Stimulated activated CD4-positive, alpha-beta T cell treated with anti-CD3 and anti-CD28 coated beads, Interleukin-2, amount 100 ng/mL, for 48 hours (primary cell): ENCODE measurements around the gene DENND1A.

Experiments
- DNase-seq, 2 donors: peaks; one replicate each; pipeline ENCODE4 v3.0.0-alpha.2; 2020

The DENND1A gene

DNA sequence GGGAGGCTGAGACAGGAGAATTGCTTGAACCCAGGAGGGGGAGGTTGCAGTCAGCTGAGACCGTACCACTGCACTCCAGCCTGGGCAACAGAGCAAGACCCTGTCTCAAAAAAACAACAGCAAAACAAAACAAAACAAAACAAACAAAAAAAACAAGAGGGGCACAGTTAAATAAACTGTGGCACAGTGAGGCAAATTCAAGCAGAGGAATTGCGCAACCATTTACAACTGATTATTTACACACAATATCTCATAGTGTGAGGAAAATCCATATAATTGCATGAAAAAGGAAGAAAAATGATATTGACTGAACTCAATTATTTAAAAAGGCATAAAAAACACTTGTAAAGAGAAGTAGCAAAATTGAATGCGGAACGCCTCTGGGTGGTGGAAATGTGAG is 412.4 kb downstream of the DENND1A start:
- no peak for DNase-seq

DNA sequence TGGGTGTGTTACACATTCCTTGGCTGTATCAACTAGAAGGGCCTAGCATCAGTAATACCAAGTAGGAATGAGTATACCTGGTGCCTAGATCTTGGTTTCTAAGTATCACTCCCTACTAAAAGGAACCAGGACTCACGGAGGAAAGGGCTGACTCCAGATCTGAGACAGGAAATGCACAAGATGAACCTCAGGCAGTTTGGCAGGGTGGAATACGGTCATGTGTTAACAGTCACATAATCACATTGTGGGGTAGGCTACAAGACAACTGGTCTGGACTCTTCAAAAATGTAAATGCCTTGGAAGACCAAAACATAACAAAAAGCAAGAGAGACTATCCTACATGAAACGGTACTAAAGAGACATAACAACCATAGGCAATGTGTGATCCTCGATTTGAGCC is 415.2 kb downstream of the DENND1A start:
- no peak for DNase-seq

DNA sequence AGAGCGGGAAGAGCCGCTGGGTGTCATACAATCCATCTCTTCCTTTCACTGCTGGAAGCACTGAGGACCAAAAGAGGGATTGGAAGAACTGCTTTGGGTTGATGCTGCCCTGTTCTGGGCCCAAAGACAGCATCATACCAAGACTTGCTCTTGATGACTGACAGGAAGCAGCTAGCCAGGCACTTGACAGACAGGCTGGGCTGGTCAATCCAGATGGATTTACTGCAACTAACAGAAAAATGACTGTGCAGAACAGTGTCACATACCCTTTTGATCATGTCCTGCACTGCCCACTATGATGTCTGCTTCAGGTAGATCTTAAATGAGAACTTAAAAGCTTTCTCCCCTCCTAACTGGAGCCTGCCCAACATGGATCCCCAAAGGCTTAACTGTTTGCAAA is 416.4 kb downstream of the DENND1A start:
- DNase-seq: no peak

DNA sequence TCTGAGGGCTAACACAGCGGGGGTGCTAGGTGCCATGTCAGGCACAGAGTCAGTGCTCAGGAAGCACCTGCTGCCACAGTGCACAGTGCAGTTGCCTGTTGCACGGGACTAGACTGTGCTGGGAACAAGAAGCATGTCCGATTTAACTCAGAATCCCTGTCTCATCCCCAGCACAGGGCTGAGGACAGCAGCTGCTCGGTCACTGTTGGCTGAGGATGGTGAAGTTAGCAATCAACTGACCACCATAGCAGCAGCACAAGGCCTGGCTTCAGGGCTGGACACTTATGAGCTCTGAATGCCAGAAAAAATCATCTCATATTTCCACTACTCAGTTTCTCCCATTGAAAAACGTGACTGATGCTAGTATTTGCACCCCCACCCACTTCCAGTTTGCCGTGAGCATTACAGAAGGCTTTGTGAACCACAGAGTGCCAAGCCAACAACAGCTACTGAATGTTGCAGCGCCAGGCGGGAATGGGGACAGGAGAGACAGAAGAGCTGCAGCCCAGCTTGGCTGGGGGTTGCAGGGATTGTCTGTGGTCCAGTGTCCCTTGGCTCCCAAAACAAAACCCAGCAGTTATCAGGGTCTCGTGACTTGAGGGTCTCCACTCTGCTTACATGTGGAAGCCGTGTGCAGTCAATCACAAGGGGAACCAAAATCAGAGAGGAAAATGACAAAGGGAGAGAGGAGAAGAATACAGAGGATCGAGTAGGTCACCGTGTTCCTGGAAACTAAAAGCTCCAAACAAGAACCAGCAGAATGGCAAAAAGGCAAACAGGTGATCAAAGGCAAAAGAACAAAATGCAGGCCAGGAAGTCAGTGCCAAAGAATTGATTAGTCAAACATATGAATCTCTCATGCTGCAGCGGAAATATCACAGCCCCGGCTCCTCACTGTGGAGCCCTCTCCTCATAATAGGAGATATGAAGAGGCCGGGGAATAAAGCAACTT is 418.3 kb downstream of the DENND1A start:
- no peak for DNase-seq

GRCh38 chr9:123509646-123510045 is 420.3 kb downstream of the DENND1A start:
- no peak for DNase-seq

DNA sequence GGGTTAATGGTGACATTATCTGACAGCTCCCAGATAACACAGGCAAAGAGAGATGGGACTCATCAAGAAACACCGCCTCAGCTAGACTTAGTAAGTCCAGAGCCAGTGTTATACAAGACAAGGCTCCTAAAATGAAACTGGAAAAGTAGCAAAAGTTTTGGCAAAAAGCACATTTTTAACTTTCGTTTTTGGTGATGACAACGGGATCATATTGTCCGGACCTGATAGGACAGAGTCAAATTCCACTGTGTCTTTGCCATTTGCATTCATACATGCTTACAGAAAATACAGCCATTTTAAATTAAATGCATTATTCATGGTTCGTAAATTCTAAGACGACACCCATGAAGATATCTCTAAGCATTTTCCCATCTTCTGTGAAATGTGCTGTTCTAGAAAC is 421.9 kb downstream of the DENND1A start:
- DNase-seq: no peak

DNA sequence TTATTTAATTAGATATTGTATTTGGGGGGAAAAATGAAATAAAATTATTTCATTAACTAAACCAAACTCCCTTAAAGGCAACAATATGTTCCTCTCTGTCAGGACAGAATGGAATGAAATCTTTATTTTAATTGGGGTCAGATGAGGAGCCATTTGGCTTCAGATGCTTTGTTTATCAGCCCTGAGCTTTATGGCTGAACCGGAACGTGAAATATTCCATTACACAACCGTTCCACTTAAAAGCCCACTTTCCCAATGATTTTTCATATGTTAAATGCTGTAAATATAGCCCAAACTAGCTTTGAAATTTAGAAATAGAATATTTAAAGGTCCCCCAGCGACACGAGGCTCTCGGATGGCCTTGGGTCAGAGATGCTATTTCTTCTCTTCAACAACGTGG is 424.4 kb downstream of the DENND1A start:
- no peak for DNase-seq

DNA sequence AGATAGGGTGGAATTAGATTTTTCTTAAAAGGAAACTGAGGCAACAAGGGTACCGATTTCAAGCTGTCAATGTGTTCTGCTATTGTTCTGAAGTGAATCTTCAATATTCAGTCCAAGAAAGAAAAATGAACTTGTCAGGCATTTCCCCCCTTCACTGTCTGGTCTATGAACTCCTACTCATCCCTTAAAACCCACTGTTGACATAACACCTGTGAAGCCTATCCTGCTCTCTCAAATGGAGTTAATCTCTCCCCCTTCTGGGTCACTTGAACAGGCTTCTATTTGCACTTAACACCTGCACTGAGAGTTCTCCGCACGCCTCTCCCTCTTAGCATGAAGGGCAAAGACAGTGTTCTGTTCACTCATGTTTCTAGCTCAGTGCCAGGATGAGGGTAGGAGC is 429.6 kb downstream of the DENND1A start:
- no peak for DNase-seq

DNA sequence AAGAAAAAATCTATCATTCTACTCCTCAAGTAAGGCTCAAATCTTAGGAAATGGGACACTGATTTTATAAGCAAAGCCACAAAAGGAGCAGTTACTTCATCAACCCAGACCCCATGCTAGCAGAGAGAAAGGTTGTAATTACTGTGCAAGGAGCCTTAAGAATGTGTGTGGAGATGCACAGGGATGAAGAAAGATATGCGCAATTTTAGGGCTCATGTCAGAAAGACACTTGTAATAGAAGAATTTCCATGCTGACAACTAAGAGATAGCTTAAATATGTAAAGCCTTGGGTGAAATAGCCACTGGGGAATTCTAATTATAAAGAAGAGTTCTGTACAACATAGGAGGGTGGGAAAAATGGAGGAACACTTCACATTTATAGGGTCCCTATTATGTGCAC is 432.1 kb downstream of the DENND1A start:
- no peak for DNase-seq

DNA sequence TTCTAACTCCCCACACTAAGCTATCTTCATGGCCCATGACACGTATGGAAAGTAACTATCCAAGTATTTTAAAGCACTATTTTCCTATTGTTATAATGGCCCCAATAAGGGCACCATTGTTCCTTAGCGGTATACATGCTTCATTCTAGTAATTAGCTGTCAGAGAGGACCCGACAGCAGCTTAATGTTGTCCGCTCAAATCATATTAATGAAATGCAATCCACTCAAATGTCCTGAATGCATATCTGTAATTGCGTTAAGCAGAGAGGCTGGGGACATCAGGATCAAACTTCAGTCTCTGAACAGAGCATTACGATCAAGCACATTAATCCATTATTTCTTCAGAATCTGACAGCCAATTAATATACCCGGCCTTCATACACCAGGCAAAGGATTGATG is 434.2 kb downstream of the DENND1A start:
- DNase-seq: no peak

GRCh38 chr9:123493627-123494026 is 436.3 kb downstream of the DENND1A start:
- no peak for DNase-seq

GRCh38 chr9:123490688-123491087 is 439.2 kb downstream of the DENND1A start:
- no peak for DNase-seq

- no peak for DNase-seq
These were observed 441.1 kb downstream of the DENND1A start for GRCh38 chr9:123488722-123489321.

DNA sequence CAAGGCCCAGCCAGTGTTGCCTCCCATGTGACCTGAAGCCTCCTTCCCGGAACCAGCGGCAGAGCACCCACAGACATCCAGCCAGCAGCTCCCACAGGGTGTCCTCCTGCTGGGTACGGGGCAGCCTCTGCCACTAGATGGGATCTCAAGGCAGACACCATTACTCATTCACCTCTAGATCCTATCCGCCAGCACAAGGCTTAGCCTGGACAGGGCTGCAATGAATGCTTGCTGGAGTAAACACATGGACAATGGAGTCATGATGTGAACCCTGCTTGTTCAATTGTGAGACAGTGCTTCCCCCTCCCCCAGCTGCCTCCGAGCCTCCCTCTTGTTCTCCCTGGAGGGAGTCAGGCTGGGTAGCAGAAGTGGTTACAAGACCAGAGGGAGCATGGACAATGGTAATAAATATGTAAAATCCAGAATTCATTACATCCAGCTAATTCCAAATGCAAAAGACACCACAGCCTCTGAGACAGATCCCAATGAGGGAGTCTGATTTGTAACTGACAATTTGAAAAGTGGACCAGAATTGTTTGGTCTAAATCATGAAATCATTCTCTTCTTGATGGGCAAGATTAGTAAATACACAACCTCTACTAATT is 441.9 kb downstream of the DENND1A start:
- no peak for DNase-seq

DNA sequence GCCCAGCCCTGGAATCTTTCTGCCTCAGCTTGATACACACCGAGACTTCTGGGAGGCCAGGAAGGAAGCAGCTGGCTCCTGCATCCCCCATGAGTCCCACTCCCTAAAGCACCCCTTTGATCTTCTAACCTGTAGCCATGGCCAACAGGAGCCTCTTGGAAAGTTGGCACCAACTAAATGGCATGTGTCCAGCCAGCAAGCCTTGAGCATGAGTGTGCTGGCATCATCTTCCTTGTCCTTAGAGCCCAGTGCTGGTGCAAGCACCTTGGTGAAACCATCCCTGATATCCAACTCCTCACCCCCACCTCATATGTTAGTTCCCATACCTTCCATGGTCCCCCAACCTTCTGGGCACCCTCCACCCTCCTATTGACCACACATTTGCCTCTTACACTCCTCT is 443.5 kb downstream of the DENND1A start:
- DNase-seq: no peak

DNA sequence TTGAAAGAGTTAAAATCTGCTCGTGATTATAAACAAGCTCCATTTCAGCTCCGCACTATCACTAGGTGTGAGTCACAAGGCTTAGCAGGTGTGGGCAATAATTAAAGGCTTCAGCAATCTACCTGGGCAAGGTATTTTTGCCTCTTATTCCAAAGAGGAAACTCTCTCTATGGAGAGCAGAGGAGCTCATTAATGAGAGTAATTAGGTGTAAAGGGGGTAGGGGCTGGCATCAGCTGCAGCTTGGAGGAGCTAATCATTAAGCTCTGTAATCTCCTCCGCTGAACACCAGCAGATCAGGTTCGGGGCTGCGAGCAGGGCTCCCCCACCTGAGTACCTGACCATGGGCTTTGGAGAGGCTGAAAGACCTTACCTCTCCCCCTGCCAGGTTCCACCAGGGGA is 444.7 kb downstream of the DENND1A start:
- DNase-seq: no peak

- no peak for DNase-seq
These were observed 445.8 kb downstream of the DENND1A start for GRCh38 chr9:123484130-123484529.

DNA sequence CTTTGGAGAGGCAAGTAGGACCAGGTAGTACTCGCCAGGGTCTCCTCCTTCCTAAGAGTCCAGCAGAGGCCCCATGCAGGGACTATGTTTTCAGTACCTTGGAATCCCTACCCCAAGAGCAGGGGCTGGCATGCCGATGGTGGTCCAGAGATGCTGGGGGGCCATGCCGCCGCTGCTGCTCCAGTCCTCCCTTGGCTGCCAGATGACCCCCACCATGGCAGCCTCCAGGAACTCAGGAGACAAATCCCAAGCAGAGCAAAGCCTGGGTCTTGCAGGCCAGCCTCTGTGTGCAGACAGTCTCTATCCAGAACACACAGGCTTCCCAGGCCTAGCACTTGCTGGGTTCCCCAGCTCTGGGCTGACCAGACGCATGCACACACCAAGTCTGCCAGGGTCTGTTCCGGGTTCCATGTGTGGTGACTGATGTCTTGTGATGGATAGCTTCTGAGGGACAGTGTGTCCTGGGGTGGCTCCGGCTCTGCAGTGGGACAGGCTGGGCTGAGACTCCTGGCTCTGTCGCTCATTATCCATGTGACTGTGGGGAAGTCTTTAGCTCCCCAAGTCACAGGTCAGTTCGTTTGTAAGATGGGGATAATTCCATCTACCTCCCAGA is 446.6 kb downstream of the DENND1A start:
- DNase-seq: no peak

- DNase-seq: no peak
These were observed 447.5 kb downstream of the DENND1A start for GRCh38 chr9:123482295-123482968.

DNA sequence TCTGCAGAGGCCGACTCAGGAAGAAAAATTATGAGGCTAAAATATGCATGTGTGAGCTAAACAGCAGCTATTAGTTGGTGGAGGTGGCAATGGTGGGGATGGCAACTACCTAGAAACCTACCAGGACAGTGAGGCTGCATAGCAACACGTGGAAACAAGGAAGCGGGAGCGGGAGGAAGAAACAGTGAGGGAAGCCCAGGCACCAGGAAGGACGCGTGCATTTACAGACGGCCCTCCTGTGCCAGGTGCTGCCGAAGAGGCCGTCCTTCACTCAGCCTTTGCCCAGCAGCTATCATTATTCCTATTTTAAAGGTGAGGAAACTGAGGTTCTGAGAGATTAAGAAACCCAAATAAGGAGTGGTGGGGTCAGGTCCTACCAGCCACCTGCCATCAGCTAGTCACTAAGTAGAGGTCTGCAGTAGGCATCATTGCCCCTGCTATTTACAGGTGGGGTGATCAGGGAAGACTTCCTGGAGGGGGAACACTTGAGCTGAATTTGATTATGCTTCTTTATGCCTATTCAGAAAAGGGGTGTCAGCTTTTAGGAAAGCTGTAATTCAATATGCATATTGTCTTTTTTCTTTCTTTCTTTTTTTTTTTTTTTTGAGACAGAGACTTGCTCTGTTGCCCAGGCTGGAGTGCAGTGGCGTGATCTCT is 448.6 kb downstream of the DENND1A start:
- no peak for DNase-seq

- no peak for DNase-seq
These were observed 449.1 kb downstream of the DENND1A start for GRCh38 chr9:123480791-123481190.

GRCh38 chr9:123480096-123480495 is 449.8 kb downstream of the DENND1A start:
- no peak for DNase-seq
